RWPE2 (cell line): ENCODE data around the gene CTSV.
"Not testable (repeated sequence)": the region's sequence is repeated elsewhere in the genome, so short reads cannot be mapped to it uniquely, and the experiment has no call there.

ENCODE experiments used
- ATAC-seq: fragments of 200-7000 bp; cut with Tn5 transposase; 3 replicates; pipeline ENCODE4 v1.9.1; 2021; ENCODE audit warnings: low read depth
- DNase-seq: peaks from one replicate; pipeline ENCODE4 v3.0.0-alpha.2; 2020; ENCODE audit warnings: low spot score
- H3K27ac ChIP-seq: fragments of 450-650 bp; 2 replicates; pipeline ENCODE4 v1.5.1; 2017; ENCODE audit warnings: mild to moderate bottlenecking; ENCODE audit not compliant: poor library complexity, severe bottlenecking
- H3K27me3 ChIP-seq: fragments of 250-450 bp; sonication (Bioruptor Pico); 2 replicates; pipeline ENCODE4 v1.5.1; 2021; ENCODE audit warnings: mild to moderate bottlenecking, moderate library complexity; ENCODE audit not compliant: insufficient read depth, poor library complexity, severe bottlenecking
- H3K36me3 ChIP-seq: fragments of 250-450 bp; sonication (Bioruptor Pico); 2 replicates; pipeline ENCODE4 v1.5.1; 2020; ENCODE audit warnings: low read depth, mild to moderate bottlenecking, moderate library complexity
- H3K4me1 ChIP-seq: fragments of 250-450 bp; sonication (Bioruptor Pico); 2 replicates; pipeline ENCODE4 v1.5.1; 2021; ENCODE audit warnings: mild to moderate bottlenecking, moderate library complexity; ENCODE audit not compliant: insufficient read depth, poor library complexity, severe bottlenecking
- H3K4me3 ChIP-seq: fragments of 250-450 bp; sonication (Bioruptor Pico); 2 replicates; pipeline ENCODE4 v1.5.1; 2021; ENCODE audit warnings: mild to moderate bottlenecking, moderate library complexity; ENCODE audit not compliant: severe bottlenecking
- H3K9me3 ChIP-seq: fragments of 250-450 bp; sonication (Bioruptor Pico); 2 replicates; pipeline ENCODE4 v1.5.1; 2021; ENCODE audit warnings: mild to moderate bottlenecking, moderate library complexity; ENCODE audit not compliant: severe bottlenecking
- TF ChIP-seq, protein P1 (sequence below): fragments of 450-650 bp; IDR thresholded peaks from one replicate; pipeline ENCODE4 v1.5.1; 2017; ENCODE audit warnings: mild to moderate bottlenecking, moderate library complexity; ENCODE audit not compliant: poor library complexity, severe bottlenecking

Gene CTSV

DNA sequence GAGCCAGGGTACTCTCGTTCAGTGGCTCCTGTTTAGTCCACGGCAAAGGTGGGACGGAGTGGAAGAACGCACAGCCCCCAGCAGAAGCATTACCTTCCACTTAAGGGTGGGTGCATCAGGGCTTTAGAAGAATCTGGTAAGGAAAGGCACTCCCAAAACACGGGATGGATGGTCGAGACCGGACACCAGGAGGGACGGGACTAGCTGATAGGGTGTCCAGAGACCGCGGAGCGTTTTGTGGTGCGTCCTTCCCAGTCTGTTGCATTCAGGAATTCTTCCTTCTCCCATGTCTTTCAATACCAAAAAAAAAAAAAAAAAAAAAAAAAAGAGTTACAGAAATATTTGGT, 545 bp upstream of the CTSV start:
- peak overlapping the region; percentile 35 for H3K27ac ChIP-seq
- peak overlapping the region; percentile 63 for H3K4me3 ChIP-seq
- H3K9me3 ChIP-seq = no peaks in the 10 kb centered on the region
- DNase-seq = peak; percentile 64
- H3K4me1 ChIP-seq = peaks cover 5% of the 10 kb centered on the region
- peaks cover 31% of the 10 kb centered on the region for H3K36me3 ChIP-seq
- H3K27me3 ChIP-seq = no peaks in the 10 kb centered on the region
- ATAC-seq = peak; percentile 44
- TF ChIP-seq, protein P1, sequence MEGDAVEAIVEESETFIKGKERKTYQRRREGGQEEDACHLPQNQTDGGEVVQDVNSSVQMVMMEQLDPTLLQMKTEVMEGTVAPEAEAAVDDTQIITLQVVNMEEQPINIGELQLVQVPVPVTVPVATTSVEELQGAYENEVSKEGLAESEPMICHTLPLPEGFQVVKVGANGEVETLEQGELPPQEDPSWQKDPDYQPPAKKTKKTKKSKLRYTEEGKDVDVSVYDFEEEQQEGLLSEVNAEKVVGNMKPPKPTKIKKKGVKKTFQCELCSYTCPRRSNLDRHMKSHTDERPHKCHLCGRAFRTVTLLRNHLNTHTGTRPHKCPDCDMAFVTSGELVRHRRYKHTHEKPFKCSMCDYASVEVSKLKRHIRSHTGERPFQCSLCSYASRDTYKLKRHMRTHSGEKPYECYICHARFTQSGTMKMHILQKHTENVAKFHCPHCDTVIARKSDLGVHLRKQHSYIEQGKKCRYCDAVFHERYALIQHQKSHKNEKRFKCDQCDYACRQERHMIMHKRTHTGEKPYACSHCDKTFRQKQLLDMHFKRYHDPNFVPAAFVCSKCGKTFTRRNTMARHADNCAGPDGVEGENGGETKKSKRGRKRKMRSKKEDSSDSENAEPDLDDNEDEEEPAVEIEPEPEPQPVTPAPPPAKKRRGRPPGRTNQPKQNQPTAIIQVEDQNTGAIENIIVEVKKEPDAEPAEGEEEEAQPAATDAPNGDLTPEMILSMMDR = no peak

GRCh38 chr9:97023505-97023904, 15.4 kb downstream of the CTSV start:
- H3K27me3 ChIP-seq, DNase-seq, H3K27ac ChIP-seq, H3K36me3 ChIP-seq, ATAC-seq, H3K4me1 ChIP-seq, H3K4me3 ChIP-seq, H3K9me3 ChIP-seq: not testable (repeated sequence)

- H3K4me1 ChIP-seq, H3K9me3 ChIP-seq, H3K27me3 ChIP-seq, H3K36me3 ChIP-seq: not testable (repeated sequence)
- Histone ChIP-seq H3K4me3 (peak overlapping the region; percentile 99), H3K27ac (peak overlapping the region; percentile 65)
- ATAC-seq (peak; percentile 90), DNase-seq (peak; percentile 68)
Observed at GRCh38 chr9:97013151-97014132, 25.5 kb downstream of the CTSV start.

DNA sequence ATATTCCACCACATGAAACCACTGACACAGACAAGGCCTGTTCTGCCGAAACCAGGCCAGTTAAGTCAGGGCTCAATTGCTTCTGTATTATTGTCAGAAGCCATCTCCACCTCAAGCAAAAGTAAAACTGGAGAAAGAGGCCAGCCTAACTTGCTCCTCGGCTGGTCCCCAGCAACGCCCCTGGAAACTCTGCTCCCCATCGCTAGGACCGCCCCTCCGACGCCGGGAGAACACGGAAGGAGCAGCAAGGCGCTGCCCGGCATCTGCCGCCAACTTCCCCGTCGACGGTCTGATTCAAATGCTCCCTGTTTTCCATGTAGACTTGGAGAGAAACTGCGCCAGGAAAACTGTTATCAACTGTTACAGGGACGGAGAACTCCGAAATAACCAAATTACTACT, 26.3 kb downstream of the CTSV start:
- peak overlapping the region; percentile 65 for H3K27ac ChIP-seq
- DNase-seq, H3K36me3 ChIP-seq, H3K9me3 ChIP-seq, H3K4me1 ChIP-seq, H3K27me3 ChIP-seq: not testable (repeated sequence)
- peak; percentile 70 for ATAC-seq
- H3K4me3 ChIP-seq = peak overlapping the region; percentile 99

DNA sequence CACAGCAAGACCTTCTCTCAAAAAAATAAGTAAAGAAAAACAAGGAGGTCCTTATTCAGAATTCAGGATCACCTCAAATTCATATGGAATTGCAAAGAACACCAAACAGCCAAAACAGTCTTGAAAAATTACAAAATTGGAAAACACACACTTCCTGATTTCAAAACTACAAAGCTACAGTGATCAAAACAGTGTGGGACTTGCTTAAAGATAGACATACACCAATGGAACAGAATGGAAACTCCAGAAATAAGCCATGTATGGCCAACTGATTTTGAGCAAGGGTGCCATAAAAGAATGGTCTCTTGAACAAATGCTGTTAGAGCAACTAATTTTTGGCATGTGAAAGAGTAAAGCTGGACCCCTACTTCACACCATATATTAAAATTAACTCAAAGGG, 36.7 kb downstream of the CTSV start:
- H3K36me3 ChIP-seq, H3K4me3 ChIP-seq, H3K27me3 ChIP-seq, DNase-seq, H3K27ac ChIP-seq, H3K9me3 ChIP-seq, H3K4me1 ChIP-seq, ATAC-seq: not testable (repeated sequence)

DNA sequence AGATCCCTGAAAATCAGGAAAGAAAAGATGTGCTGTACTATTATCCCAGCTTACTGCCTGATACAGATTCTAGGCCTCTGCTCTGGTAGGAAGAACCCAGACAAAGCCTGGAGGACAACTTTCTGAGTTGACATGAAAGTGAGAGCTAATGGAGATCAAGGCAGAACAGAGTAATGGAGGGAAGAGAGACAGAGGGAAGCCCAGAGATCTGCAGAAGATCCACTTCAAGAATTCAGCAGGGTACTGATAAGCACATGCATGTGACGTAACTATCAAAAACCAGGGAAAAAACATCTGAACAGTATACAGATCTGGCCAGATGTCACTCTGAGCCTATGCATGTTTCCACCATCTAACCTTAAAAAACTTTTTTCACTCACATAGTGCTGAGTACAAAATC, 37.6 kb downstream of the CTSV start:
- H3K4me3 ChIP-seq, H3K27me3 ChIP-seq, H3K4me1 ChIP-seq, H3K36me3 ChIP-seq, DNase-seq, ATAC-seq, H3K9me3 ChIP-seq: not testable (repeated sequence)
- peak overlapping the region; percentile 25 for H3K27ac ChIP-seq

GRCh38 chr9:97000139-97000787, 38.7 kb downstream of the CTSV start:
- not testable (repeated sequence) for H3K9me3 ChIP-seq, H3K27me3 ChIP-seq, DNase-seq, H3K4me1 ChIP-seq, H3K4me3 ChIP-seq, H3K36me3 ChIP-seq
- H3K27ac ChIP-seq = peak overlapping the region; percentile 25
- ATAC-seq = peak; percentile 63

GRCh38 chr9:96999733-97000132, 39.2 kb downstream of the CTSV start:
- not testable (repeated sequence) for ATAC-seq, H3K4me1 ChIP-seq, H3K36me3 ChIP-seq, DNase-seq, H3K27me3 ChIP-seq, H3K9me3 ChIP-seq, H3K4me3 ChIP-seq
- peak overlapping the region; percentile 25 for H3K27ac ChIP-seq

GRCh38 chr9:96997009-96997701, 41.8 kb downstream of the CTSV start:
- H3K4me3 ChIP-seq, H3K27me3 ChIP-seq, H3K36me3 ChIP-seq, DNase-seq, H3K4me1 ChIP-seq, H3K9me3 ChIP-seq: not testable (repeated sequence)
- ATAC-seq = peak; percentile 89
- peak overlapping the region; percentile 51 for H3K27ac ChIP-seq

GRCh38 chr9:96994531-96995016, 44.4 kb downstream of the CTSV start:
- H3K27ac ChIP-seq, DNase-seq, H3K36me3 ChIP-seq, H3K9me3 ChIP-seq, H3K4me1 ChIP-seq, H3K27me3 ChIP-seq, H3K4me3 ChIP-seq, ATAC-seq: not testable (repeated sequence)
